Measurements from ENCODE around the gene CYS1.
"Not testable (repeated sequence)": the region's sequence is repeated elsewhere in the genome, so short reads cannot be mapped to it uniquely, and the experiment has no call there.

CYS1 gene

DNA sequence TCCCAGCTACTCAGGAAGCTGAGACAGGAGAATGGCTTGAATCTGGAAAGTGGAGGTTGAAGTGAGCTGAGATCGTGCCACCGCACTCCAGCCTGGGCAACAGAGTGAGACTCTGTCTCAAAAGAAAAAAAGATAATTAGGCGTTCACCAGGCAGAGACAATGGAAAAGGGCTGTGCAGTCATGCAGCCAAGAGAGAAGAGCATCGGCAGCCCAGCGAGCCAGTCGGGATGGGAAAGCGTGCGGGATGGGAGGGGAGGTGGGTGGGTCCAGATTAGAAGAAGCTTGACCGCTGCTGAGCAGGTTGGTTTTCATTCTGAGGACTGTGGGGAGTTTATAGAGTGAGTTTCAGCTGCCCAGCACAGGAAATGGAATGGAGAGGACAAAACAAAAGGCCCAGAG, 15.0 kb upstream of the CYS1 start:
- in situ Hi-C loops (cut with HindIII; ENCODE audit: low sequenced_read_pairs) = no loop called here

DNA sequence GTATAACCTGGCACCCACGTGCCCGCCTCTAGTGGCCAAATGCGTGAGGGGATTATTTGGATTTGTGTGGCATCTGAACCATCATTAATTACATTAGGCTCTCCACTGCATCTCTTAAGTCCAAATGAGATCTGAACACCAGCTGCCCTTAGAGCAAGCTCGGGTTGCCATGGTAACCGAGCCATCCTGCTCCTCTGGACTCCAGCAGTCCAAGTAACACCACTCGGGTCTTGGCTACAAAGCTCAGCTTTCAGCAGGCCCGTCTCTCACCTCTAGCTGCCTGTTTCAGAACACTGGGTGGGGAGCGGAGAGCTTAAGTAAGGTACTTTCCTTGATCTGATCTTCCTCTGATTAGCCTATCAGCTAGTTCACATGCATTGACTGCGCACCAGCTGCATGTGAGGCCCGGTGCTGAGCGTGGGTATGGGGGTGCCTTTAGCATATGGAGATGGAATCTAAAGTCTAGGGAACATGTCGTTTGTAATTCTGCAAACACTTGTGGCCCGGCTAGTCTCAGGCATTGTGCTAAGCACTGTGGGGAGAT, 14.1 kb upstream of the CYS1 start:
- in situ Hi-C loops (cut with HindIII; ENCODE audit: low sequenced_read_pairs) = no loop called here

DNA sequence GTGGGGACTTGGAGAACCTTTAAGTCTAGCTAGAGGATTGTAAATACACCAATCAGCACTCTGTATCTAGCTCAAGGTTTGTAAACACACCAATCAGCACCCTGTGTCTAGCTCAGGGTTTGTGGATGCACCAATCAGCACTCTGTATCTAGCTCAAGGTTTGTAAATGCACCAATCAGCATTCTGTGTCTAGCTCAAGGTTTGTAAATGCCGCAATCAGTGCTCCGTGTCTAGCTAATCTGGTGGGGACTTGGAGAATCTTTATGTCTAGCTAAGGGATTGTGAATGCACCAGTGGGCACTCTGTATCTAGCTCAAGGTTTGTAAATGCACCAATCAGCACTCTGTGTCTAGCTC, 11.7 kb upstream of the CYS1 start:
- in situ Hi-C loops (cut with HindIII; ENCODE audit: low sequenced_read_pairs) = not testable (repeated sequence)

DNA sequence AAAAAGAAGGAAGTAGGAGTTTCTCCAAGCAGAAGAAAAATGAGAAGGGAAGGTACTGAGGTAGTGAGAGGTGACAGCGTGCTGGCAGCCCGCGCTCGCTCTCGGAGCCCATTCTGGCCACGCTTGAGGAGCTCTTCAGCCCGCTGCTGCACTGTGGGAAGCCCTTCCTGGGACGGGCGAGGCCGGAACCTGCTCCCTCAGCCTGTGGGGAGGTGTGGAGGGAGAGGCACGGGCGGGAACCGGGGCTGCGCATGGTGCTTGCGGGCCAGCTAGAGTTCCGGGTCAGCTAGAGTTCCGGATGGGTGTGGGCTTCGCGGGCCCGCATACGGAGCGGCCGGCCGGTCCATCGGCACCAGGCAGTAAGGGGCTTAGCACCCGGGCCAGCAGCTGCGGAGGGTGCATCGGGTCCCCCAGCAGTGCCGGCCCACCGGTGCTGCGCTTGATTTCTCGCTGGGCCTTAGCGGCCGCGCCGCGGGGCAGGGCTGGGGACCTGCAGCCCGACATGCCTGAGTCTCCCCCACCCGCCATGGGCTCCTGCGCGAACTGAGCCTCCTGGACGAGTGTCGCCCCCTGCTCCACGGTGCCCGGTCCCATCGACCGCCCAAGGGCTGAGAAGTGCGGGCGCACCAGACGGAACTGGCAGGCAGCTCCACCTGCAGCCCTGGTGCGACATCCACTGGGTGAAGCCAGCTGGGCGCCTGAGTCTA, 11.1 kb upstream of the CYS1 start:
- in situ Hi-C loops (cut with HindIII; ENCODE audit: low sequenced_read_pairs) = no loop called here

DNA sequence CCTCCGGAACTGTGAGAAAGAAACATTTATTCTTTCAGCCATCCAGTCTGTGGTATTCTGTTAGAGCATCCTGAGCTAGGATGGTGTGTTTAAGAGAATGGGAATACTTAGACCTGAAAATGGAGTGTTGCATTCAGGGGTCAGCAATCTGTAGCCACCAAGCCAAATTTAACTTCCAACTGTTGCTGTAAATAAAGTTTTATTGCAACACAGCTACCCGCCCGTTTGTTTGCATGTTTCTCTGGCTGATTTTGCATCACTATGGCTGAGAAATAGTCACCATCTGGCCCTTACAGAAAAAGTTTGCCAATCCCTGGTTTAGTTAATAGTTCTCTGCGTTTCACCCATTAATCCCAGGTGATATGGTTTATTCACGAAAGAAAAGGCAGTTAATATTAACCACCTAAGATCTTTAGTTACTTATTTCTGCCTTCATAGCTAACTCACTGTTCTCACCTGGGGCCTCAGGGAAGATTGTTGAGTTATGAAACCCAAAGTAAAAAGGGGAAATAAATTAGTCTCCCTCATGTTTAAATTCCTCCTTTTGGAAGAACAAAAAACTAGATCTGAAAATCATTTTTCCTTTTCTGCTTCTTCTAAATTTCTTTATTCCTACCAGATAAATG, 9.5 kb upstream of the CYS1 start:
- in situ Hi-C loops (cut with HindIII; ENCODE audit: low sequenced_read_pairs) = no loop called here

DNA sequence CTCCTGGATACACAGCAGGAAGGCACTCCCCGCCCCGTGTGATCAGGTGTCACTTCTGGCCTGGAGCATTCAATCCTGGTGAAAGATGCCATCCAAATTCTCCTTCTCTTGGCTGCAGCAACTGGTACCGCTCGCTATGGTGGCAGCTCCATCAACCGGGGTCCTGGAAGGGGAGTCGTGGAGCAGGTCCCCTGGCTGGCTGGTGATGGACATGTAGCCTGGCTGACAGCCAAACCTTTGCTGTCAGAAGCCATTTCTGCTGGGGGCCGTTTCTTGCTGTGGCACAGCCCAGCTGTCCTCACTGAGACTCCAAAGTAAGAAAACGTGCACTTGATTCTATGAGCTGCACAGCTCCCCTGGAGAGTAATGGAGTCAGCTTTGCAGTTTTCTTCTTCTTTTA, 7.1 kb upstream of the CYS1 start:
- in situ Hi-C loops (cut with HindIII; ENCODE audit: low sequenced_read_pairs) = no loop called here

DNA sequence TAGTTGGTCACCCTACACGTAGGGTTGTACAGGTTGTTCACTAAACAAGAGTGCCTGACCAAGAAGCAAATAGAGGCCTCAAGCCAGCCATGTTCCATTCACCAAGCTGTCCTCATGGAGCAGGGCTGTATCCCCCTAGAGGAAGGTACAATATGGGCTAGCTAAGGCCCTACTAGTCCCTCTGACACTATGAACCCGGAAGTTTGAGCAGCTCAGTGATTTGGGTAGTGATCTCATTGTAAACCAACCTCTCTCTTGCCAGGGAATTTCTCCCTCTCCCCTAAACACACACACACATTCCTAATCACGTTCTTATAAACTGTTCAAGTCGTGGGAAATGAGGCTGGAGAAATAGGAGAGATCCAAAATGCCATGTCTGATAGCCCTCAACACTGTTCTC, 6.7 kb upstream of the CYS1 start:
- in situ Hi-C loops (cut with HindIII; ENCODE audit: low sequenced_read_pairs) = no loop called here

DNA sequence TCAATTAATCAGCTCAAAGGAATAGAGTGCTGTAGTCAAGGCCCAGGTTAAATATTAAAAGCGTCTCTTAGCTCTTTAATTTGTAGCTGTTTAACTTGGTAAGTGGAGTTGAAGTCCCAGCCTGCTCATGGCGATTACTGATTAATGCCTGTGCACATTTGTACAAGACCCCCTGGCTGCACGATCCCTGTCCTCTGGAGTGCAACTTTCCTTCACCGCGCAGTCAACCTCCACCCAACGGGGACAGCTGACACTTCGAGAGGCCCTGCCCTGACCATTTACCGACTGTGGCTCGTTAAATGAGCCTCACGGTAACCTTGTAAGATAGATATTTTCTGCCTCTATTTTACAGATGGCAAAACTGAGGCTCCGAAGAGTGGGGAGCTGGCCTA, 5.5 kb upstream of the CYS1 start:
- in situ Hi-C loops (cut with HindIII; ENCODE audit: low sequenced_read_pairs) = no loop called here

DNA sequence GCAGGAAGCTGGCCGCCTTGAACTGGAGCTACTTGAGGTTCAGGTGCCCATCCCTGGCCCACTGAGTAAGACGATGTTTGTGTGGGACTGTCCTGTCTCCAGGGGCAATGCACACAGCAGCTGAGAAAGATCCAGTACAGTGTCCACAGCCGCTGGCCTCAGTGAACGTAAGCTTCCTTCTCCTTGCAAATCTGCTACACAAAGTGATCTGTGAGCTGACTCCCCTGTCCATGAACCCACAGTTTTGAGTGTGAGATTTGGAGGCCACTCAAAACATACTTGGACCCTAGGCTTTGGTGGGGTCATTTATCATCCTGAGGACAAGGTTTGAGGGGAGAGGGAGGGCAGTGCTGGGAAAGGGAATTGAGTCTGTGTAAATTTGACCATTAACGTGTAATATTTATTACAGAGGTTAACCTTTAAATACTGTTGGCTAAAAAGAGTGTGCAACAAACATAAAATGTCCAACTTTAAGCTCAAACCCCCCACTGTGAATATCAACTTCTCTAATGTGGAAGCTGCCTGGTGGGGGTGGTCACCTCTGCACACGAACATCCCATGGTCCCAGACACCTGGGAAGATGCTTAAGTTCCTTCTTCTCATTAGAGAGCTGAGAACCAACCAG, 4.9 kb upstream of the CYS1 start:
- in situ Hi-C loops (cut with HindIII; ENCODE audit: low sequenced_read_pairs) = no loop called here

DNA sequence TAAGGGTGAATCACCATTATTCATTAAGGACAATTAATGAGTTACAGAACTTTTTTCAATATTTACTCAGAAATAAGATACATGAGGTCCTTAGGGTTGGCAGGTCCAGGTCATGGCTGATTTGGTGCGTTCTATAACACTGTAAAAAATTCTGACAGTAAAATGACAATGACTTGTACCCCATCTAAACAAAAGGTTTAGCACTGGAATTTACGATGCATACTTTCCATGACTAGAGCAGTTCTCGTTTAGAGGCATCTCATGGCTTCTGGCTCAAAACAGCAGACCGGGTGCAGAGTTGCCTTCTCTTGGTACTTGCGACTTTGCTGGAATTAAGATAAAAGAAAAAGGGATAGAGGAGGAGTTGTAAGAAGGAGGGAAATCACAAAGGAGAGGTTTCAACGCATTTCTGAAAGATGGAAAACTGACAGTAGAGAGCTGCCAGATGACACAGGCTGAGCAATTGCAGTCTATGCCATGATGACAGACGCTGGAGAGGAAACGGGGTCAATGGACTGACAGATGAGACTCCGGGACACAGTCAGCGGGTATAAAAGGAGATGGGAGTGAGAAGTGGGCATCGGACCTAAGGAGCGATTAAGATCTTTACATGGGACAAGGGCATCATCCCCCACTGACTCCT, 4.1 kb upstream of the CYS1 start:
- in situ Hi-C loops (cut with HindIII; ENCODE audit: low sequenced_read_pairs) = no loop called here

DNA sequence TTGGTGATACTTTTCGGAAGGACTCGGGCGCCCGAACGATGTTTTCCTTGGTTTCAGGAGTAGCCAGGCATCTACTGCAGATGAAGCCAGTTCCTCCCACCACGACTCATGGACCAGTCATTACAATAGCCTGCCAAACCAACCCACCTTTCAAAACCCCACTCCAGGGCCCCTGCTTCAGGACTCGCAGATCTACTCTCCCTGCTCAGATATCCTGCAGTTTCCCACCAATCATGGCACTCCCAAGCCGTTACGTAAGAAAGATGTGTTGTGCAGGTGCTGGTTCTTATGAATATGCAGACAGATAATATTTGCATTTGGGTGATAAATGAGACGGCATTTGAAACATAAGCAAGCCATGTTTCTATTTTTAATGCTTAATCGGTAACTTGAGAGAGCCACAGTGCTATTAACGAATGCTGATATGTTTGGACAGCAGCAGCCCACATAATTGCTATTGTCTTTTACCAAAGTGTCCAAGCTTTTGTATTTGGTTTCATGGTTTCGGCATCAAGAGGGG, 3.5 kb upstream of the CYS1 start:
- in situ Hi-C loops (cut with HindIII; ENCODE audit: low sequenced_read_pairs) = no loop called here

DNA sequence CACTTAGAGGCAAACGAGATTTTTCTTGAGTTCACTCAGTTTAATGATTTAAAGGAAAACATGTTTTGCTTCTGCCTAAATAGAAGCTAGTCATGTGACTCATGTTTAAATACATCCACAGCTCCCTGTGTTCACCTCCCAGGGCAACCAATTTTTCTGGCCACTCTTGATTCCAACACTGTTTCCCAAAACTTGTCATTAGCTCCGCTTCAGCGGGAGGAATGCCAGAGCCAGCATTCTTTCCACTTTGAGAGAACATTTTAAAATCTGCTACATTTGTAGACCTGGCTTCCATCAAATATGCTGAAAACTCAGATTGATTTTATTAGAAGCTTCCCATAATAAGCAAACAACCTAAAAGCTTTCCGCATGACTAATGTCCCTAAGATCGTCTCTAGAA, 2.8 kb upstream of the CYS1 start:
- in situ Hi-C loops (cut with HindIII; ENCODE audit: low sequenced_read_pairs) = no loop called here

DNA sequence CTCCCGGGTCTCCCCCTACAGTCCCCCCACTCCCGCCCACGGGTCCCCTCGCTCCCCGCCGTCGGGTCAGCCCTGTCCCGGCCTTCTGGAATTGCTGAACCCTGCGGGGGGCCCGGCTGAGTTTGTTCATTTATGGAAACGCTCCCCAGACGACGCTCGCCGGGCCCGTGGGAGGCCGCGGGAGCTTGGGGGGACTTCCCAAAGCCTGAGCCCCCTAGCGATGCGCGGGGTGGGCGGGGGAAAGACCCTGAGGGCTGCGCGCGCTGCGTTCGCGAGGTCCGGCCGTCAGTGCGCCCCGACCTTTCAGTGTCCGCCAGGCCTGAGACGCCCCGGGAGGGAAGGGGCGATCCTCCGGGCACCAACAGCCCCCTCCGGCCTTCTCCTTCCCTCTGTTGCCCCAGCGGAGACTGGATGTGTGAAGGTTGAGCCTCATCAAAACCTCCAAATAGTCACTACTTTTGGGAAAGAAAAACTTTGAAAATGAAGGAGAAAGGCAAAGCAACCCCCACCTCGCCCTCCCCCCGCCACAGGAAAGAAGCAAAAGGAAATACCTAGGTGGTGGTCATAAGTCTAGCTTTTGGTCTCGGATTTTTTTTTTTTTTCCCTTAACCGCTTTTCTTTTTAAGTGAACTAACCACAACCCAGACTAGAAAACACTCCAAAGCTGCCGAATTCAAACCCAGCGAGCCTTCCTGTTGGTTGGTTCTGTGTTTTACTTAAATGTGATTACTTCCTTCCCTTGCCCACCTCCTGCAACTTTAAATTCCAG, 509 bp upstream of the CYS1 start:
- in situ Hi-C loops (cut with HindIII; ENCODE audit: low sequenced_read_pairs) = no loop called here

DNA sequence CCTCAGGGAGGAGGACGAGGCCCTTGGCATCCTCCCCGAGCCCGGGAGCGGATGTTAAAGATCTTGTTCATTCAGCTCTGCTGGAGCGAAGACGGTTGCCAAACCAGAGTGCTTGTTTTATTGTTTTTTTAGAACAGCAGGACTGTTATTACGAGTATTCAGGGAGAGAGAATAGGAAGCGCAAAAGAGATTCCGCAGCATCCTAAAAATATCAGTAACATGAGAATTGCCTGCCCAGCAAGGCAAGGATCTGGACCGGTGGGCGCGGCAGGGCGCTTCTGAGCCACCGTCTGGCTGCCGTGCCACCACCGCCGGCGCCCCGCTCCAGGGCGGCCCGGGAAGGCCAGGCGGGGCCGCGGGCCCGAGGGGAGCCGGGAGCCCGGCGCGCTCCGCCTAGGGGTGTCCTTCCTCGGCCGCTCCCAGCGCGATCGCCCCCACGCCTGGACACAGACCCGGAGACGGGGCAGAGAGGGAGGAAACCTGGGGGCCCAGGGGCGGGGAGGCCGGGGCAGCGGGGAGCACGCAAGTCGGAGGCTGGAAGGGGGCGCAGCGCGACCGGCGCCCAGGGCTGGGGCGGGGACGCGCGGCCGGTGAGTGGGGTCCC, 843 bp downstream of the CYS1 start:
- in situ Hi-C loops (cut with HindIII; ENCODE audit: low sequenced_read_pairs) = no loop called here

DNA sequence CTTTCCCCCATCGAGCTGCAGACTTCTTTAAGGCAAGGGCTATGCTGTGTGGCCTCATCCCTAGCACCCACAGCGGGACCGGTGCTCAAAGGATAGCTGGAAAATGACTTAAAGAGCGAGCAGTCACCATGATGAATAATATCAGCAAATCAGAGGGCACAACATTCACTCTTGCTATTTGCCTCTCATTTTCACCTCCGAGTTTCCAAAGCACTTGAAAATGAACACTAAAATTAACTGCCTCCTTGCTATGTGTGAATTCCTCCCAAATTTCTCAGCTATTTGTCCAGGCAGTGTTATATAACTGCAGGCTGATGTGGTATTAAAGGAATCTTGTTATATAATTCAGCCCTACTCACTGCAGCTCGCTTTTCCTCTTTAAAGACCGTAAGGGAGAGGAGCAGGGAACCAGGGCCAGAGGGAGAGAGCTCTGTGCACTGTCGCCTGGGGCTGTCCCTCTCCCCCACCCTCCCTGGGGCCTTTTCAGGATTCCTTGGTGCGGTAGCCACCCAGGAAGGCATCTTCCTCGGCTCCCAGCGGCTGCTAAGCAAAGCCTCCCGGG, 1.4 kb downstream of the CYS1 start:
- in situ Hi-C loops (cut with HindIII; ENCODE audit: low sequenced_read_pairs) = no loop called here

DNA sequence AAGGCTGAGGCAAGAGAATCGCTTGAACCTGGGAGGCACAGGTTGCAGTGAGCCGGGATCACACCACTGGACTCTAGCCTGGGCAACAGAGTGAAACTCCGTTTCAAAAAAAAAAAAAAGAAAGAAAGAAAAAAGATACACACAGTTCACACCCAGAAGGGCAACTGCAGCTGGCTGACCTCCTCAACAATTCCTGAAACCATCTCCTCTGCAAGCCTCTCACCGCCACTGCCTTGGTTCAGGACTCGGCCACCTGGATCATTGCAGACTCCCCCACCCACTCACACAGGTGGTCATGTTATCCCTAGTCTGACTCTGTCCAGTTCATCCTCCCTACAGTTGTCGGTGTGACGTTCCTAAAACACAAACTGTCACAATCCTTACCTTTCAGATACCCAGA, 2.2 kb downstream of the CYS1 start:
- in situ Hi-C loops (cut with HindIII; ENCODE audit: low sequenced_read_pairs) = no loop called here

DNA sequence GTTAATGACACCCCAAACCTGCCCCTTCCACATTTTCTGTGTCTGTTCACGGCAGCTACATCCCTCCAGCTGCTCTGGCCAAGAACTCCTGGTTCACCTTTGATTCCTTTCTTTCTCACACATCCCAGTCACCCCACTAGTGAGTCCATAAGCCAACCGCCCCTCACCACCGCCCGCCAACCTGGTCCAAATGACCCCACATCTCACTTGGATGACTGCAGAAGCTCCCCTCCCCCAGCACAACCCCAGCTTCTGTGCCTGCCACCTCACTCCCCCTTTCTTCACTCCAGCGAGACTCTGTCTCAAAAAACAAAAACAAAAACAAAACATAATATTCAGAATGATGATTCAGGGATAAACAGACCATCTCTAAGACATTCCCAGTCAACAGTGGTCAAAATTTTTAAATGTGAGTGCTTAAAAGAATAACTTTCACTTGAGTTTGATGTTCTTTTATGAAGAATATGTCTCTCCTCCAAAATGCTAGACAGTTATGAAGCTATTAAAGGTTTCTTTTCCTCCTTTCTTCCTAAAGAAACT, 3.2 kb downstream of the CYS1 start:
- in situ Hi-C loops (cut with HindIII; ENCODE audit: low sequenced_read_pairs) = no loop called here

DNA sequence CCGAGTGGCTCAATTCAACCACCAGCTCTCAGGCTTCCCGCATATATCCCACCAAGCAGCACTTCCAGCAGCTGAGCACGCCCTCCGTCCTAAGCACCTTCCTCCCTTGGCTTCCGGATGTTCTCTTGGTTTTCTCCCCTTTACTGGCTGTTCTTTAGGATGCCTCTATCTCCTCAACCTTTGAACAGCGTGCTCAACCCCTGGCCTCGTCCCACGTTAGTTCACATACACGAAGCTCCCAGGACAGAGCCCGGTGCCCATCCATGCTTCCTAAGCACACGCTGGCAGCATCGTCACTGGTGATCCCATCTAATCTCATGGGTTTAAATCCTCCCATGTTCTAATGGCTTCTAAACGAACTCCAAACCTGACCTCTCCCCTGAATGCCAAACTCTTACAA, 3.7 kb downstream of the CYS1 start:
- in situ Hi-C loops (cut with HindIII; ENCODE audit: low sequenced_read_pairs) = no loop called here

DNA sequence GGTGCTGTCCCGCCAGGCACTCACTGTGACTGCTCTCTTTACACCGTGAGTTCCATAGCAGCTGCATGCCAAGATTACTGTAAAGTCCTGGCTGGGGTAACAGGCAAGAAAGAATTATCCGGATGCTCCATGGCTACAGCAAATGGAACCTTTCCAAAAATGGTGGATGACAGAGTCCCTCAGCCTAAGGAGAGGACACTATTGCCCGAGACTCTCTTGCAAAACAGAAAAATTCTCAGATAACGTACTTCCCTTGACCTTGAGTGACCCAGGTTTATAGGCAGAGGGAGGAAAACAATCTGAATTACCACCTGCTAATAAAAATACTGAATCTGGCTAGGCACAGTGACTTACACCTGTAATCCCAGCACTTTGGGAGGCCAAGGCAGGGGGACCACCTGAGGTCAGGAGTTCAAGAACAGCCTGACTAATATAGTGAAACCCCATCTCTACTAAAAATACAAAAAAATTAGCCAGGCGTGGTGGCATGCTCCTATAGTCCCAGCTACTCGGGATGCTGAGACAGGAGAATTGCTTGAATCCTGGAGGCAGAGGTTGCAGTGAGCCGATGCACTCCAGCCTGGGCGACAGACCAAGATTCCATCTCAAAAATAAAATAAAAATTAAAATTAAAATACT, 4.5 kb downstream of the CYS1 start:
- in situ Hi-C loops (cut with HindIII; ENCODE audit: low sequenced_read_pairs) = no loop called here
